Osteoblast (primary cell): Measurements from ENCODE around the gene ARNT2. TPM values are rescaled to one million over a fixed set of nuclear protein-coding genes. Genes with fewer than 3 reads are reported as not detected.

Experiments
- DNase-seq: peaks from one replicate; pipeline ENCODE4 v3.0.0; 2011; ENCODE audit warnings: low spot score, mixed read lengths; ENCODE audit not compliant: insufficient read length; ENCODE audit errors: missing footprints
- H2AFZ ChIP-seq: 2 replicates; pipeline ENCODE4 v1.6.0; 2011; ENCODE audit warnings: mild to moderate bottlenecking, low read length
- H3K27ac ChIP-seq: 2 replicates; pipeline ENCODE4 v1.5.1; 2011; ENCODE audit warnings: mild to moderate bottlenecking, low read depth, low read length, moderate library complexity
- H3K27me3 ChIP-seq: 2 replicates; pipeline ENCODE4 v1.6.0; 2012; ENCODE audit warnings: mild to moderate bottlenecking, control low read depth, inconsistent platforms, low read length, moderate library complexity; ENCODE audit not compliant: insufficient read depth
- H3K36me3 ChIP-seq: 2 replicates; pipeline ENCODE4 v1.5.1; 2011; ENCODE audit warnings: mild to moderate bottlenecking, low read length, control low read depth, moderate library complexity; ENCODE audit not compliant: insufficient read depth
- H3K4me1 ChIP-seq: 2 replicates; pipeline ENCODE4 v1.5.1; 2011; ENCODE audit warnings: mild to moderate bottlenecking, low read length, control low read depth, moderate library complexity; ENCODE audit not compliant: insufficient read depth
- H3K4me2 ChIP-seq: 2 replicates; pipeline ENCODE4 v1.6.0; 2011; ENCODE audit warnings: mild to moderate bottlenecking, low read length; ENCODE audit not compliant: insufficient read depth
- H3K4me3 ChIP-seq: fragments of 200-600 bp; sonication (generic); 3 replicates; pipeline ENCODE4 v1.5.1; 2012; ENCODE audit warnings: mild to moderate bottlenecking, low read length, inconsistent platforms; ENCODE audit not compliant: insufficient read depth
- H3K79me2 ChIP-seq: 2 replicates; pipeline ENCODE4 v1.6.0; 2012; ENCODE audit warnings: mild to moderate bottlenecking, low read length, control low read depth, inconsistent platforms; ENCODE audit not compliant: insufficient read depth
- H3K9me3 ChIP-seq: 2 replicates; pipeline ENCODE4 v1.5.1; 2011; ENCODE audit warnings: low read depth, low read length, control low read depth
- H4K20me1 ChIP-seq: 2 replicates; pipeline ENCODE4 v1.6.0; 2012; ENCODE audit warnings: mild to moderate bottlenecking, low read length, control low read depth; ENCODE audit not compliant: insufficient read depth
- total RNA-seq: library from RNA; depleted of rRNA; stranded (reverse); fragments of >200 nt; gene quantifications from 2 replicates; pipeline ENCODE4 v1.2.3, GENCODE V29; 2012
- TF ChIP-seq, protein P1 (sequence below): IDR thresholded peaks from 2 replicates; pipeline ENCODE4 v1.5.1; 2011; ENCODE audit warnings: mild to moderate bottlenecking, low read depth, low read length, moderate library complexity; ENCODE audit errors: extremely low read depth

The ARNT2 gene
- total RNA-seq, 1 donor, result 30.0 TPM

- Histone ChIP-seq H4K20me1 (no peaks in the 10 kb centered on the region), H3K4me2 (no peak overlapping the region), H3K27me3 (peaks cover 2% of the 10 kb centered on the region), H2AFZ (no peak overlapping the region), H3K27ac (no peak overlapping the region), H3K4me3 (no peak overlapping the region), H3K4me1 (no peaks in the 10 kb centered on the region), H3K79me2 (no peaks in the 10 kb centered on the region), H3K36me3 (no peaks in the 10 kb centered on the region), H3K9me3 (no peaks in the 10 kb centered on the region)
- DNase-seq, result no peak
- TF ChIP-seq, protein P1, sequence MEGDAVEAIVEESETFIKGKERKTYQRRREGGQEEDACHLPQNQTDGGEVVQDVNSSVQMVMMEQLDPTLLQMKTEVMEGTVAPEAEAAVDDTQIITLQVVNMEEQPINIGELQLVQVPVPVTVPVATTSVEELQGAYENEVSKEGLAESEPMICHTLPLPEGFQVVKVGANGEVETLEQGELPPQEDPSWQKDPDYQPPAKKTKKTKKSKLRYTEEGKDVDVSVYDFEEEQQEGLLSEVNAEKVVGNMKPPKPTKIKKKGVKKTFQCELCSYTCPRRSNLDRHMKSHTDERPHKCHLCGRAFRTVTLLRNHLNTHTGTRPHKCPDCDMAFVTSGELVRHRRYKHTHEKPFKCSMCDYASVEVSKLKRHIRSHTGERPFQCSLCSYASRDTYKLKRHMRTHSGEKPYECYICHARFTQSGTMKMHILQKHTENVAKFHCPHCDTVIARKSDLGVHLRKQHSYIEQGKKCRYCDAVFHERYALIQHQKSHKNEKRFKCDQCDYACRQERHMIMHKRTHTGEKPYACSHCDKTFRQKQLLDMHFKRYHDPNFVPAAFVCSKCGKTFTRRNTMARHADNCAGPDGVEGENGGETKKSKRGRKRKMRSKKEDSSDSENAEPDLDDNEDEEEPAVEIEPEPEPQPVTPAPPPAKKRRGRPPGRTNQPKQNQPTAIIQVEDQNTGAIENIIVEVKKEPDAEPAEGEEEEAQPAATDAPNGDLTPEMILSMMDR, result no peak
These were observed 195.2 kb downstream of the ARNT2 start for GRCh38 chr15:80599359-80599758.

GRCh38 chr15:80600626-80601025 lies 196.4 kb downstream of the ARNT2 start:
- Histone ChIP-seq H3K36me3 (no peaks in the 10 kb centered on the region), H4K20me1 (no peaks in the 10 kb centered on the region), H3K4me2 (no peak overlapping the region), H3K79me2 (no peaks in the 10 kb centered on the region), H3K27ac (no peak overlapping the region), H3K27me3 (peaks cover 13% of the 10 kb centered on the region), H3K4me1 (no peaks in the 10 kb centered on the region), H2AFZ (no peak overlapping the region), H3K9me3 (no peaks in the 10 kb centered on the region), H3K4me3 (no peak overlapping the region)
- DNase-seq, result no peak
- TF ChIP-seq, protein P1, result no peak

- no peak overlapping the region for H3K4me2 ChIP-seq
- H3K27me3 ChIP-seq, result peaks cover 13% of the 10 kb centered on the region
- no peaks in the 10 kb centered on the region for H3K4me1 ChIP-seq
- TF ChIP-seq, protein P1, result no peak
- H4K20me1 ChIP-seq, result no peaks in the 10 kb centered on the region
- H3K9me3 ChIP-seq, result no peaks in the 10 kb centered on the region
- H3K27ac ChIP-seq, result no peak overlapping the region
- no peaks in the 10 kb centered on the region for H3K79me2 ChIP-seq
- no peak overlapping the region for H2AFZ ChIP-seq
- H3K36me3 ChIP-seq, result no peaks in the 10 kb centered on the region
- no peak for DNase-seq
- no peak overlapping the region for H3K4me3 ChIP-seq
These were observed 197.1 kb downstream of the ARNT2 start for GRCh38 chr15:80601256-80601655.

DNA sequence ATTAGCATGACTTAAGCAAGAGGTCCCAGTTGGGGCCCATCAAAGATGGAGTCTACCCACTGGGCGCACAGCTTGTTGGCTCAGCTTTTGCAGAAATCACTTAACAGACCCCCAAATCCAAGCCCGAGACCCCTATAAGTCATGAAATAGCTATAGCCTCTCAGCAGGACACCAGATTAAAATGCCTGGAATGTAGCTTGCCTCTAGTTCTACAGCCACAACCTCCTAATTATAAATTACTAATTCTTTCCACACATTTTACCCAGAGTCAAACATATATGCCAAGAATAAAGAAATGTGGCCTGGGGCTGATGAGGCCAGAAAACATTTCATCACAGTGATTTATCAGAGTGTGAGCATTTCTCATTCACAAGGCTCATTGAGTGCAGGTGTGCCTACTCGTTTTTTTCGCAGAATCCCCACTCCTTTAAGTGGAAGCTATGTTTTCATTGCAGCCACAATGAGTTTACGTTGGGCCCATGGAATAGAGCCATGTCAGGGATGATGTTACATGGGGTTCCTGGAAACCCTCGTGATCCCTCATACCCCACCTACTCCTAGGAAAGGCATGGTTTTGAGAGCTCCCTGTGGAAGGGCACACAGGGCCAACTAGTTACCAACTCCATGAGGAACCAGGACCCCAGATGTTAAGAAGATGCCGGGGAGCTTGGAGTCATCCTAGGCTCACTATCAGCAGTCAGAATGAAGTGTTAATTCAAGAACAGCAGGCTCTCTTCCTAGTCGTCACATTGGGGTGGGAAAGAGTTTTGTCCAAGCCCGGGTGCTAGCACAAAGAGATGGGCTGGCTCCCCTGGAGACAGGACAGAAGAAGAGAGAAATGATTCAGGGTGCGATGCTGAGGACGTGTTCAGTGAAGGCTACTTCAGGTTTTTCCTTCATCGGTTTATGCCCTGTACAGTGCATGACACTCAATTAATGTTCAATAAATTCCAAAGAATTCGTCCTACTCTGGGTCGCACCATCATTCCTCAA lies 200.7 kb downstream of the ARNT2 start:
- Histone ChIP-seq H3K9me3 (no peaks in the 10 kb centered on the region), H3K4me1 (peaks cover 2% of the 10 kb centered on the region), H3K4me3 (no peak overlapping the region), H4K20me1 (no peaks in the 10 kb centered on the region), H3K4me2 (no peak overlapping the region), H2AFZ (no peak overlapping the region), H3K79me2 (no peaks in the 10 kb centered on the region), H3K27me3 (peaks cover 13% of the 10 kb centered on the region), H3K36me3 (no peaks in the 10 kb centered on the region), H3K27ac (no peak overlapping the region)
- no peak for DNase-seq
- TF ChIP-seq, protein P1, result no peak
